Activated B cell treated with CpG ODN at 0.5 μM for 24 hours (primary cell): ENCODE results near the gene LAMA4. TPM values are rescaled to one million over a fixed set of nuclear protein-coding genes. Genes with fewer than 3 reads are reported as not detected.

Source experiments
- ATAC-seq: fragments of 200-7000 bp; cut with Tn5 transposase; one replicate; pipeline ENCODE4 v1.10.0; 2021; ENCODE audit warnings: low read depth, mild to moderate bottlenecking, moderate library complexity
- CTCF ChIA-PET: fragments of 350-600 bp; sonication (Branson Sonifier 250); formaldehyde crosslinking; loops from one replicate; lab custom pipeline; 2021; ENCODE audit warnings: antibody characterized with exemption; lab: Charles Lee
- POLR2A ChIA-PET: fragments of 350-600 bp; sonication (Branson Sonifier 250); formaldehyde crosslinking; loops from one replicate; lab custom pipeline; 2021; ENCODE audit warnings: antibody characterized with exemption; lab: Charles Lee
- DNase-seq: peaks from one replicate; pipeline ENCODE4 v3.0.0; 2022
- H3K27ac Mint-ChIP-seq: one replicate; pipeline ENCODE4 v1.8.0; 2020; ENCODE audit warnings: mixed read lengths
- H3K27me3 Mint-ChIP-seq: one replicate; pipeline ENCODE4 v1.8.0; 2021; ENCODE audit warnings: mixed read lengths
- H3K36me3 Mint-ChIP-seq: one replicate; pipeline ENCODE4 v1.8.0; 2021; ENCODE audit warnings: low read depth, mixed read lengths
- H3K4me1 Mint-ChIP-seq: one replicate; pipeline ENCODE4 v1.8.0; 2021; ENCODE audit warnings: mixed read lengths
- H3K4me3 Mint-ChIP-seq: one replicate; pipeline ENCODE4 v1.8.0; 2020; ENCODE audit warnings: mild to moderate bottlenecking, mixed read lengths
- H3K9me3 Mint-ChIP-seq: one replicate; pipeline ENCODE4 v1.8.0; 2020; ENCODE audit warnings: mixed read lengths
- intact Hi-C: fragments of 100-400 bp; cut with micrococcal nuclease; formaldehyde crosslinking; loops from one replicate; pipeline ENCODE4 v1.15.1; 2024
- total RNA-seq: library from RNA; stranded (reverse); gene quantifications from 2 replicates; pipeline ENCODE4 v1.2.3, GENCODE V29; 2022
- TF ChIP-seq, protein P1 (sequence below): fragments of 200-600 bp; IDR thresholded peaks from one replicate; pipeline ENCODE4 v1.8.0; 2022; ENCODE audit warnings: antibody characterized with exemption, mild to moderate bottlenecking

The LAMA4 gene
- total RNA-seq, 1 donor from 2014 or later, result not detected

- DNase-seq, result no peak
- H3K27me3 Mint-ChIP-seq, result peaks cover 2% of the 10 kb centered on the region
- POLR2A ChIA-PET, result no interaction called here
- no peaks in the 10 kb centered on the region for H3K9me3 Mint-ChIP-seq
- H3K4me1 Mint-ChIP-seq, result no peaks in the 10 kb centered on the region
- TF ChIP-seq, protein P1, sequence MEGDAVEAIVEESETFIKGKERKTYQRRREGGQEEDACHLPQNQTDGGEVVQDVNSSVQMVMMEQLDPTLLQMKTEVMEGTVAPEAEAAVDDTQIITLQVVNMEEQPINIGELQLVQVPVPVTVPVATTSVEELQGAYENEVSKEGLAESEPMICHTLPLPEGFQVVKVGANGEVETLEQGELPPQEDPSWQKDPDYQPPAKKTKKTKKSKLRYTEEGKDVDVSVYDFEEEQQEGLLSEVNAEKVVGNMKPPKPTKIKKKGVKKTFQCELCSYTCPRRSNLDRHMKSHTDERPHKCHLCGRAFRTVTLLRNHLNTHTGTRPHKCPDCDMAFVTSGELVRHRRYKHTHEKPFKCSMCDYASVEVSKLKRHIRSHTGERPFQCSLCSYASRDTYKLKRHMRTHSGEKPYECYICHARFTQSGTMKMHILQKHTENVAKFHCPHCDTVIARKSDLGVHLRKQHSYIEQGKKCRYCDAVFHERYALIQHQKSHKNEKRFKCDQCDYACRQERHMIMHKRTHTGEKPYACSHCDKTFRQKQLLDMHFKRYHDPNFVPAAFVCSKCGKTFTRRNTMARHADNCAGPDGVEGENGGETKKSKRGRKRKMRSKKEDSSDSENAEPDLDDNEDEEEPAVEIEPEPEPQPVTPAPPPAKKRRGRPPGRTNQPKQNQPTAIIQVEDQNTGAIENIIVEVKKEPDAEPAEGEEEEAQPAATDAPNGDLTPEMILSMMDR, result no peak
- H3K4me3 Mint-ChIP-seq, result no peak overlapping the region
- no peak for ATAC-seq
- H3K27ac Mint-ChIP-seq, result no peak overlapping the region
- CTCF ChIA-PET, result interaction anchor here (0.6 to 1.4 kb wide), 4 partner anchors 10 to 1761 kb away, joined by 3 to 5 read pairs (median 4); no protein-coding TSS in a partner anchor
- H3K36me3 Mint-ChIP-seq, result no peaks in the 10 kb centered on the region
- intact Hi-C loops, result no loop called here
These were observed 78.2 kb downstream of the LAMA4 start for GRCh38 chr6:112176175-112176574.

- ATAC-seq, result no peak
- H3K4me1 Mint-ChIP-seq, result no peaks in the 10 kb centered on the region
- H3K27ac Mint-ChIP-seq, result no peak overlapping the region
- intact Hi-C loops, result no loop called here
- H3K4me3 Mint-ChIP-seq, result no peak overlapping the region
- TF ChIP-seq, protein P1, result no peak
- no peak for DNase-seq
- CTCF ChIA-PET, result interaction anchor here (0.8 to 2.5 kb wide), 2 partner anchors 10 to 138 kb away, joined by 3 to 10 read pairs; no protein-coding TSS in a partner anchor
- POLR2A ChIA-PET, result no interaction called here
- H3K36me3 Mint-ChIP-seq, result no peaks in the 10 kb centered on the region
- peaks cover 3% of the 10 kb centered on the region for H3K27me3 Mint-ChIP-seq
- H3K9me3 Mint-ChIP-seq, result no peaks in the 10 kb centered on the region
These were observed 81.1 kb downstream of the LAMA4 start for GRCh38 chr6:112173221-112173804.

DNA sequence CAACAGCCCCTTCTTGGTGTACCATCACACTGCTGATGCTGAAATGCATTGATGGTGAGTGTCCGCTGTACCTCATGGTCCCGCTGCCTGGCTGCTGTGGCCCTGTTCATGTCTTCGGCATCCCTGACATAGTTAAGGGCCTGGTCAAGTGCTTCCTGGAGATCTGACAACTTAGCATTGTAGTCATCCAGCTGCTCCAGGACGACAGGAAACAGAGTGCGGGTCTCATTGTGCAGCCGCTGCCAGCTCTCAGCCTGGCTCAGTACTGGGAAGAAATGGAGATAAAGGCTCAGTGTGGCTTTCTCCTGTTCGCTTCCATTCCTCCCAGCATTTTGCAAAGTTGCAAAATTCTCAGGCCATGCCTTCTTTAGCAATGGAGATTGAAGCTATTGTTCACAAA lies 81.8 kb downstream of the LAMA4 start:
- intact Hi-C loops, result no loop called here
- no peaks in the 10 kb centered on the region for H3K4me1 Mint-ChIP-seq
- no peaks in the 10 kb centered on the region for H3K36me3 Mint-ChIP-seq
- TF ChIP-seq, protein P1, result no peak
- ATAC-seq (no peak), DNase-seq (no peak)
- no peaks in the 10 kb centered on the region for H3K9me3 Mint-ChIP-seq
- no peak overlapping the region for H3K4me3 Mint-ChIP-seq
- ChIA-PET POLR2A (no interaction called here), CTCF (interaction anchor here (2.5 kb wide), 1 partner anchor 9 kb away, joined by 10 read pairs; no protein-coding TSS in a partner anchor)
- H3K27me3 Mint-ChIP-seq, result peaks cover 3% of the 10 kb centered on the region
- H3K27ac Mint-ChIP-seq, result no peak overlapping the region

DNA sequence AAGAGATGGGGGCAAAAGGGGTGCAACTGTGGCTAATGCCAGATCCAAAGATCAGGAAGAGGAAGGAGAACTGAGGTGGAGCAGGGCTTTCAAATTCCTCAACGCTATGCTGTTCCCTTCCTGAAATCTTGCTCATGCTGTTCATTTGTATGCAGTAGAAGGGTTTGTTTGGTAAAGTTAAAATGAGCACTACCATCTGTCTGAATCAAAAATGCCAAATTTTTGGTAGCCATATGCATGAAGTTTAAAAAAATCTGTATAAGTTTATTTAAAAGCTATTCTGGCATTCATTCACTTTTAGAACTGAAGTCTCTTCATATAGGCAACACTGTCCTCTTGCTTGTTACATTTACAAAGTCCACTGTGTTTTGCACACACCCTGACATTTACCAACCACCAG lies 84.8 kb downstream of the LAMA4 start:
- Mint-ChIP-seq H3K27ac (no peak overlapping the region), H3K36me3 (no peaks in the 10 kb centered on the region), H3K4me1 (no peaks in the 10 kb centered on the region), H3K9me3 (no peaks in the 10 kb centered on the region), H3K27me3 (peaks cover 18% of the 10 kb centered on the region), H3K4me3 (no peak overlapping the region)
- intact Hi-C loops, result no loop called here
- ChIA-PET CTCF (no interaction called here), POLR2A (no interaction called here)
- no peak for DNase-seq
- TF ChIP-seq, protein P1, result no peak
- ATAC-seq, result no peak

DNA sequence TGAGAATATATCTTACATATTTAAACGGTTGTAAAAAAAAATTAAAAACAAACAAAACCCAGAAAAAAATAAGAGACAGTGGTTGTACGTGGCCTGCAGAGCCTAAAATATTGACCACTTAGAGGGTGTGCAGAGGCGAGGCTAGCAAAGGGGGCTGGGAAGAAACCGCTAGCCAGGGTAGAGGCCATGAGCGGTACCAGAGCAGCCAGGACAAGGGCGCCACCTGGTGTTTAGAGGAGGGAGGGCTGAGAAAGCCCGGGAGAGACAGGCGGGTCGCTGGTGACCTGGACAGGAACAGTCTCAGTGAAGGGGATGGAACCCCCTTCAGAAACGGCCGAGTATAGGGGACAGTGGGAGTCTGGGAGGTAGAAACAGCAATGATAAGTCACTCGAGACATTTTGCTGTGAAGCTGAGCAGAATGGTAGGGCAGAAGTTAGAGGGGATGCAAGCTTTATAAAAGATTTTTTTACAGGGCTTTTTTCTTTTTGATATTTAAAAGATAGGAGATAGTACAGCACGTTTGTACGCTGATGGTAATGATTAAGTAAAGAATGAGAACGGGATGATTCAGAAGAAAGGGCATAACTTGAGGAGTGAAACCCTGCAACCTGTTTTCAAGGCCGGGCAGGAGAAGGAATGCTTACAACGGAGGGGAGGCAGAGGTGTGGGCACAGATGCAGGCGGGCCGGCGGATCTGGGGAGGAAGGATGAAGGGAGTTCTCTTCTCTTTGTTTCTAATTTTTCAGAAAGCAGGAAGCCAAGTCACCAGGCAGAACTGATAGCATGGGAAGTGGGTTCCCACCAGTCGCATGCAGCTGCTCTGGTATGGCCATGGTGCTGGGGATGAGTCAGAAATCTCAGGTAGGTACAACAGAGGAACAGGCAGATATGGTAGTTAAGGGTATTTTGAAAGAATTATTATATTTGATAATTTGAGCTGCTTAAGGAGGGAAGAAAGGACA lies 90.8 kb downstream of the LAMA4 start:
- POLR2A ChIA-PET, result no interaction called here
- ATAC-seq (peak; percentile 98), DNase-seq (peak; percentile 58)
- intact Hi-C loops, result loop anchor here (1.0 to 2.0 kb wide), 5 partner anchors 76 to 1153 kb away; partner anchors contain the start of genes FAM229B and TUBE1
- H3K27me3 Mint-ChIP-seq, result peaks cover 40% of the 10 kb centered on the region
- TF ChIP-seq, protein P1, result no peak
- CTCF ChIA-PET, result interaction anchor here (0.6 to 3.4 kb wide), 15 partner anchors 9 to 1716 kb away, joined by 3 to 23 read pairs (median 4); partner anchors contain the start of genes FAM229B and TUBE1
- H3K9me3 Mint-ChIP-seq, result no peaks in the 10 kb centered on the region
- no peak overlapping the region for H3K27ac Mint-ChIP-seq
- H3K4me3 Mint-ChIP-seq, result peak overlapping the region; percentile 32
- peaks cover 8% of the 10 kb centered on the region for H3K4me1 Mint-ChIP-seq
- H3K36me3 Mint-ChIP-seq, result no peaks in the 10 kb centered on the region
